Heart right ventricle (tissue), 16 donors: ENCODE measurements around the gene GALNTL6. TPM values are rescaled to one million over a fixed set of nuclear protein-coding genes. Genes with fewer than 3 reads are reported as not detected.

Experiments used
- ATAC-seq, 8 donors: fragments of 200-7000 bp; cut with Tn5 transposase; one replicate each; pipeline ENCODE4 v1.9.1; 2020; ENCODE audit warnings: mild to moderate bottlenecking in 8 of 8, moderate library complexity in 8 of 8, moderate number of reproducible peaks in 1 of 8
- DNase-seq, 2 donors: peaks; one replicate each; pipeline ENCODE4 v3.0.0-alpha.2; 2020
- H3K27ac ChIP-seq, 10 donors: fragments of 200-600 bp; sonication (generic) in 2 of 10; one replicate each; pipeline versions ENCODE4 v1.5.0 to v1.8.0; 2020 to 2022; ENCODE audit warnings: mild to moderate bottlenecking in 3 of 10
- H3K27me3 ChIP-seq, 7 donors: fragments of 200-600 bp; one replicate each; pipeline ENCODE4 v1.8.0; 2021 to 2022; ENCODE audit warnings: mild to moderate bottlenecking in 2 of 7
- H3K36me3 ChIP-seq, 9 donors: fragments of 200-600 bp; sonication (generic) in 1 of 9; one replicate each; pipeline versions ENCODE4 v1.5.0 to v1.8.0; 2020 to 2022; ENCODE audit warnings: mild to moderate bottlenecking in 2 of 9
- H3K4me1 ChIP-seq, 9 donors: fragments of 200-600 bp; sonication (generic) in 1 of 9; one replicate each; pipeline versions ENCODE4 v1.5.0 to v1.8.0; 2020 to 2022; ENCODE audit warnings: mild to moderate bottlenecking in 4 of 9
- H3K4me3 ChIP-seq, 10 donors: fragments of 200-600 bp; sonication (generic) in 2 of 10; one replicate each; pipeline versions ENCODE4 v1.5.0 to v1.8.0; 2020 to 2022; ENCODE audit warnings: mild to moderate bottlenecking in 7 of 10, moderate library complexity in 2 of 10
- H3K9me3 ChIP-seq, 11 donors: fragments of 200-600 bp in 10 of 11; sonication (generic) in 2 of 11; one replicate each; pipeline versions ENCODE4 v1.5.0 to v1.8.0; 2013 to 2022; ENCODE audit warnings: mild to moderate bottlenecking in 2 of 11, control low read depth in 1 of 11, moderate library complexity in 1 of 11
- WGBS, 2 donors: extraction: QIAGEN DNeasy Blood & Tissue Kit; methylation state at CpG; one replicate each; pipeline ENCODE4 v1.1.7; 2013; ENCODE audit warnings: inconsistent platforms in 1 of 2; 5-methylcytosine and 5-hydroxymethylcytosine counted together
- intact Hi-C, 10 donors: fragments of 100-400 bp; cut with DNase I; formaldehyde crosslinking; loops; one replicate each; pipeline versions ENCODE4 v1.11.1 to v1.14.2; 2022
- polyA plus RNA-seq, 2 donors: library from polyadenylated mRNA; stranded (reverse); fragments of 200-250 nt; gene quantifications; one replicate each; pipeline ENCODE4 v1.2.3, GENCODE V29; 2013
- total RNA-seq, 10 donors: library from RNA; stranded (reverse); fragmentation: NEBNext Ultra II Directional in 3 of 10; extraction: Animal tissue kit (Norgen Biotek cat#: 25700) in 3 of 10; gene quantifications; one replicate each; pipeline versions ENCODE4 v1.2.1 to v1.2.4, GENCODE V29; 2021 to 2023
- TF ChIP-seq, protein P1 (sequence below), 9 donors: fragments of 200-600 bp; sonication (generic) in 2 of 9; IDR thresholded peaks; one replicate each; pipeline versions ENCODE4 v1.5.0 to v1.8.0; 2021 to 2022; ENCODE audit warnings: antibody characterized with exemption in 9 of 9, mild to moderate bottlenecking in 5 of 9, moderate library complexity in 1 of 9
- donor health status: Arrhythmogenic right ventricular cardiomyopathy.
- donor health status: ischemic (EF 13 %, LVEDD 7.1; RV severe dilation, severe dysfunction).
- donor health status: healthy with polysubstance abuse.
- donor health status: DM: no; HTN: yes; CAD: no.
- donor health status: DM: no; HTN: no; CAD: no.
- donor health status: ischemic (EF 25% LVEDD 6.9; RV normal size, moderate dysfunction).
- donor health status: ischemic (EF 25% LVEDD 5.7; RV mildly dilated, moderate dysfunction).
- donor health status: healthy.
- donor health status: DM: yes; HTN: yes; CAD: no.
- donor health status: Ischemic cardiomyopathy.
- donor health status: ischemic (EF 35%, LVEDD 5.7; RV mildly dilated, moderate dysfunction).
- donor health status: nonischemic (EF 11% LVEDD 7.7; RV severe dilation, severe dysfunction).
- donor health status: DM: yes; HTN: yes; CAD: no.
- donor health status: PGD.
- donor health status: ischemic (EF 29% LVEDD 5.4; RV normal size, mild dysfunction).
- donor health status: nonischemic (EF 23%, LVEDD 6.1; RV moderate dilation, normal function).

Gene GALNTL6
- total and polyA plus RNA-seq, 12 donors = 0.14 to 2.6 (median 0.49) TPM; not detected in 6

DNA sequence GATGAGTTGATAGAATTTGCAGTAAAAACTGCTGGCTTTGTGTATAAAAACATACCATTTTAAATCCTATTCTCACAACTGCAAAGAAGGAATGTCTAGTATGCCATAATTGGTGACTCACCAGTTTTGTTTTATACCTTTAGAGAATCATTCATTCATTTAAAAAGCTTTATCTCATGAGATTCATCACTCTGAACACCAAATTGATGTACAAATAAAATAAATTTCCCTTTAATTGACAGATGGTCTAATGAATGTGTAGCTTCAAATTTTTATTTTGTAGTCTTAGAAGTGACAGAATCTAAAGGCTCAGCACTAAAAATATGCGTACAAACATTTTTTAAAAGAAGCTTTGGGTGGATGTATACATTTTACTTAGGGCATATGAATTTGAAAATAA is 492.5 kb downstream of the GALNTL6 start:
- Histone ChIP-seq H3K4me1 (no peaks in the 10 kb centered on the region), H3K9me3 (peaks cover 0 to 17% (median 0%) of the 10 kb centered on the region in 11 donors), H3K4me3 (no peak overlapping the region), H3K27ac (no peak overlapping the region), H3K27me3 (no peaks in the 10 kb centered on the region), H3K36me3 (no peaks in the 10 kb centered on the region)
- TF ChIP-seq, protein P1, sequence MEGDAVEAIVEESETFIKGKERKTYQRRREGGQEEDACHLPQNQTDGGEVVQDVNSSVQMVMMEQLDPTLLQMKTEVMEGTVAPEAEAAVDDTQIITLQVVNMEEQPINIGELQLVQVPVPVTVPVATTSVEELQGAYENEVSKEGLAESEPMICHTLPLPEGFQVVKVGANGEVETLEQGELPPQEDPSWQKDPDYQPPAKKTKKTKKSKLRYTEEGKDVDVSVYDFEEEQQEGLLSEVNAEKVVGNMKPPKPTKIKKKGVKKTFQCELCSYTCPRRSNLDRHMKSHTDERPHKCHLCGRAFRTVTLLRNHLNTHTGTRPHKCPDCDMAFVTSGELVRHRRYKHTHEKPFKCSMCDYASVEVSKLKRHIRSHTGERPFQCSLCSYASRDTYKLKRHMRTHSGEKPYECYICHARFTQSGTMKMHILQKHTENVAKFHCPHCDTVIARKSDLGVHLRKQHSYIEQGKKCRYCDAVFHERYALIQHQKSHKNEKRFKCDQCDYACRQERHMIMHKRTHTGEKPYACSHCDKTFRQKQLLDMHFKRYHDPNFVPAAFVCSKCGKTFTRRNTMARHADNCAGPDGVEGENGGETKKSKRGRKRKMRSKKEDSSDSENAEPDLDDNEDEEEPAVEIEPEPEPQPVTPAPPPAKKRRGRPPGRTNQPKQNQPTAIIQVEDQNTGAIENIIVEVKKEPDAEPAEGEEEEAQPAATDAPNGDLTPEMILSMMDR (IDR thresholded peaks at IDR 0.05) = no peak
- ATAC-seq (no peak), DNase-seq (no peak)
- WGBS, 2 donors = 87 to 94% methylated on average over 1 of the region's 1 CpG
- intact Hi-C loops = no loop called here

DNA sequence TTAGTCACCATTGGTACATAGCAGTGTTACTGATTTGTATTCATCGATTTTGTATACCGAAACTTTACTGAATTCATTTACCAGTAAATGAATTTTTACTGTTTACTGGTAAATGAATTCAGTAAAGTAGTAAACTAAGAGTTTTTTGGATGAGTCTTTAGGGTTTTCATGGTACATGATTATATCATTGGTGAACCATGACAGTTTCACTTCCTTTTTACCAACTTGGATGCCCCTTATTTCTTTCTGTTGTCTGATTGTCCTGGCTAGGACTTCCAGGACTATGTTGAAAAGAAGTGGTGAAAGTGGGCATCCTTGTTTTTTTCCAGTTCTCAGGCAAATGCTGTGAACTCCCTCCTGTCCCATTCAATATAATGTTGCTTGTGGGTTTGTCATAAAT is 494.9 kb downstream of the GALNTL6 start:
- H3K4me3 ChIP-seq = no peak overlapping the region
- no peaks in the 10 kb centered on the region for H3K36me3 ChIP-seq
- TF ChIP-seq, protein P1 (IDR thresholded peaks at IDR 0.05) = no peak
- intact Hi-C loops = no loop called here
- DNase-seq (no peak), ATAC-seq (no peak)
- H3K9me3 ChIP-seq = peaks cover 0 to 17% (median 0%) of the 10 kb centered on the region in 11 donors
- no peaks in the 10 kb centered on the region for H3K4me1 ChIP-seq
- no peak overlapping the region for H3K27ac ChIP-seq
- WGBS, 2 donors = 88 to 91% methylated on average over 2 of the region's 2 CpGs
- no peaks in the 10 kb centered on the region for H3K27me3 ChIP-seq

DNA sequence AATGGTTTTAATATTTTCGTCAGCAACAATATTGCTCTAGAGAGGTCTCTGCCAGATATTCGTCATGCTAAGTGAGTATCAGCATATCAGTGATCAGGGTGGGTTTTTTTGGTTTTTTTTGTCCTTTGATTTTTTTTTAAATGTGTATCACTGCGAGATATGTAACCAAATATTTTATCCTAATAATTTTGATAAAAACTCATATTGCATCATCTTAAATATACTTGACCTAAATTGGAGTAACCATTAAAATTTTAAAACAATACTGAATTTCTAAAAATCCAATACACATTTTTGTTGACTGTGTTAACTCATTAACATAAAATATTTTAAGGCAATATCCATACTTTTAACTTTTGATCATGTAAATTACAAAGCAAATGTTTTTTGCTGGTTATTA is 498.5 kb downstream of the GALNTL6 start:
- Histone ChIP-seq H3K4me3 (no peak overlapping the region), H3K4me1 (no peaks in the 10 kb centered on the region), H3K9me3 (peaks cover 0 to 17% (median 0%) of the 10 kb centered on the region in 11 donors), H3K36me3 (no peaks in the 10 kb centered on the region), H3K27ac (no peak overlapping the region), H3K27me3 (no peaks in the 10 kb centered on the region)
- no peak for DNase-seq
- TF ChIP-seq, protein P1 (IDR thresholded peaks at IDR 0.05) = no peak
- ATAC-seq = no peak
- intact Hi-C loops = no loop called here
- WGBS, 2 donors = 74 to 84% methylated on average over 3 of the region's 3 CpGs

DNA sequence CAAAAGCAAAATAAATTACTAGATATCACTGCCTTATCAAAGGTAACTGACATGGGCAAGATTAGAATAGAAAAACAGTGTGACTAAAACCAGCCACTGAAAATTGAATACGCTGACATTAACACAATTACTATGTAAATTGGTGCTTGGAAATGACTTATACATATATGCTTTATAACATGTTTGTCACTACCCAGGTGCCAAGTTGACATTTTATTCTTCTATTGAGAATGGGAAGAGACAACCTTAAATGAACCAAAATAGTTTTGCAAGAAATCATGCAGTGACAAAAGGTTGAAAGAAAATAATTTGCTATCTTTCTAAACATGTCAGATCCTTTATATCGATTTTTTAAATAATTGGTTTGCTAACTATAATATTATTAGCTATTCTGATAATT is 510.1 kb downstream of the GALNTL6 start:
- 60 to 71% methylated on average over 2 of the region's 2 CpGs for WGBS, 2 donors

More for the DNA sequence above, 510.1 kb downstream of the GALNTL6 start:
- no peaks in the 10 kb centered on the region for H3K36me3 ChIP-seq
- H3K27ac ChIP-seq = no peak overlapping the region
- H3K9me3 ChIP-seq = peaks cover 0 to 5% (median 0%) of the 10 kb centered on the region in 11 donors
- ATAC-seq (no peak), DNase-seq (no peak)
- intact Hi-C loops = no loop called here
- TF ChIP-seq, protein P1 (IDR thresholded peaks at IDR 0.05) = no peak
- H3K4me1 ChIP-seq = no peaks in the 10 kb centered on the region
- no peak overlapping the region for H3K4me3 ChIP-seq
- H3K27me3 ChIP-seq = no peaks in the 10 kb centered on the region
